NCI-H1930 (cell line): ENCODE data around the gene E2F6.
"Not testable (repeated sequence)": the region's sequence is repeated elsewhere in the genome, so short reads cannot be mapped to it uniquely, and the experiment has no call there.

ENCODE experiments used
- DNase-seq, 2 experiments: peaks; one replicate each; lab custom pipeline; 2025; lab: John Stamatoyannopoulos, UW

E2F6 gene

DNA sequence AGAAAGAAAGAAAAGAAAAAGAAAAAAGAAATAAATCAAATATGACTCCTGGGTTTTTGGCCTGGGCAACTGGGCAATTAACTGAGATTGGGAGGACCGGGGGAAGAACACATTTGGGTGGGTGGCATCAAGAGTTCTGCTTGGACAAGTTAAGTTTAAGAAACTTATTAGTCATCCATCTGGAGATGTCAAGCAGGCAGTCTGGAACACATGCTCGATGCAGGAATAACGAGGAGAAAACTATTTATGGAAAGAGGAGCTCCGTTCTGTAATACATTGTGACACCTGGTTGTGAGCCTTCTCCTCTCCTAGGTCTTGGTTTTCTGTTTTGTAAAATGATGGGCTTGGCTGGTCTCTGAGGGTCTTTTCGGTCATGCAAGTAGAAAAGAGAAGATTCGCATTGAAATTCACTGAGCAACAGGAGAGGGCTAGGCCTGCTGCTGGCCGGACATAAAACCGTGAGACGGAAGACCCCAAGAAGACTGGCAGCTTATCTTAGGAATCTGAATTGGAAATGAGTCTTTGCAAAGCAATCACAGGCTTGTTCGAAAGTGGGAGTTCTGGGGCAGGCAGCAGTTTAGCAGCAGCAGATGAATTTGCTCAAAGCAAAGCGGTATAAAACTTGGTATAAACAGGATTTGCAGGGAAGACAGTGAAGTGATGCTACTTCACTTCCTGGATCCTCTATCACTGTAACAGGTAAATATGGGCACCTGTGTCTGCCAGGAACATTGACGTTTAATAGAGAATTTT, 51.4 kb downstream of the E2F6 start:
- no peak for DNase-seq

DNA sequence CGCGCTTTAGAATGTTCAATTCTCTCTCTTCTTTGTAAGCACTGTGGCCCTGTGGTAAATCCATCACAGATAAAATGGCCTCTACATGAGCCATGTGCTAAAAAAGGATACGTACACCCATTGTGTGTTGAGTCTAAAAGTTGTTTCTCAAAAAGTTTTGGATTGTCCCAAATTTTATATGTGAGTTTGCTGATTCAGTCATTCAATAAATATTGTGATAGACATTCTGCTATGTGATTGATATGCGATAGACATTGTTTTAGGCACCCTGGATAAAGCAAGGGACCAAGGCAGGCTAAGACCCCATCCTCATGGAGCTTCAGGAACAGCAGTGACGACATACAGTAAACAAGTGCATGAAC, 53.5 kb downstream of the E2F6 start:
- DNase-seq = no peak

DNA sequence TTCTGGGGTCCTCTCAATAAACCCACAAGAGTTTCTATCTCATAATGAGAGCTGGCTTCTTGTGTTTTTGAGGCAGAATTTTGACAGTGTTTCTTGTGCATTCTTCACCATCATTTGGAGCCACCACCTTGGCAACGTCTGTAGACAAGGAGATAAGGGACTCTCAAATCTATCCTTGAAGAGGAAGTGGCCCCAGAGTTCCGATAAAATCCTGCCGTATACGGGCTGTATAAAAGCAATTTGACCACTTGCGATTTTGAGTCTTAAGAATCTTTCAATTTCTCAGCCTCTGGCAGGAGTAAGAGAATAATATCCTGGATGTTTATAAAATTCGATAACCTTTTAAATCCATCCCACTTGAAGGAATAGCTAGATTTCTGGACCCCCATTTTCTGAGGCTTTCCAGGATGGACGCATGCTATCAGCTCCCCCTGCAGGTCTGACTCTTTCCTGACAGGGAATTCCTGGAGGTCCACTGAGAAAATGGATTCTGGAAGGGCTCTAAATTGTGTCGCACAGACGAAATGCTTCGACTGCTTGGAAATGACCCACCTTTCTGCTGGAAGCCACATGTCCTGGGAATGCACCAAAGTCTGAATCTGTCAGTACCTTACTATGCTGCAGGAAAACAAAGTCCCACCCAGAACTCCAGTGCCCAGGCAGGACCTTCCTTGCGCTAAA, 54.1 kb downstream of the E2F6 start:
- DNase-seq = peak in 1 of 2 experiments; percentile 24

DNA sequence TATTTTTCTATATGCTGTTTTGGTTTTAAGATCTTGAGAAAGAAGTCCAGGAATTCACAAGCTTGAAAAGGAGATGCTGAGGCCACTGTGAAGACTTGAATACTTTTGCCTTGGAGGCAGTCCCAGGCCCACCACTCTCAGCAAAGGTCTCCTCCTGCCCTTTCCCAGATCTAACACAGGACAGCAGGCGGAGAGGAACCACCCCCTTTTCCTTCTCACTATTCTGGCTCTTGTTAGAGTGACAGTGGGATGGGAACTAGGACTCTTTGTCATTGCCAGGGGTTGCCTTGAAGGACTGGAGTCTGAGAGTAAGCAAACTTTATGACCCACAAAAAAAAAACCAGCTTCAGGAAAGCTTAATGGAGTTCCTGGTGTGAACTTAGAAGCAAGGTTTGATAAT, 54.7 kb downstream of the E2F6 start:
- no peak for DNase-seq

DNA sequence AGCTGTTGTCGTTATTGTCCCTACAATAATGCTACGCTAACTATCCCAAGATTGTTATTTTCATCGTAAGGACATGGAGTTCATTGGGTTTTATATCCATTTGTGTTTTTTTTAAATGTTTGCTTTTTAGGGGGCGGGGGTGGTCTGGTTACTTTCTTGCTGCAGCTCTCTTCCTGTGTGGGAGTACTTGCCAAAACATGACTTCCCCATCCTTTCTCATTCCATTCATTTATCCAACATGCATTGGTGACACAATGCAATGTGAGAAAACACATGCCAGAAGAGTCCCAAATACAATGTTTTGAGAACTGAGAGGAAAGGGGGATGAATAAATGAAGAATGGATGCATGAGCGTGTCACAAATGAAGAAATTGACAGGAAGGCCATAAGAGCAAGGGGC, 55.9 kb downstream of the E2F6 start:
- no peak for DNase-seq

DNA sequence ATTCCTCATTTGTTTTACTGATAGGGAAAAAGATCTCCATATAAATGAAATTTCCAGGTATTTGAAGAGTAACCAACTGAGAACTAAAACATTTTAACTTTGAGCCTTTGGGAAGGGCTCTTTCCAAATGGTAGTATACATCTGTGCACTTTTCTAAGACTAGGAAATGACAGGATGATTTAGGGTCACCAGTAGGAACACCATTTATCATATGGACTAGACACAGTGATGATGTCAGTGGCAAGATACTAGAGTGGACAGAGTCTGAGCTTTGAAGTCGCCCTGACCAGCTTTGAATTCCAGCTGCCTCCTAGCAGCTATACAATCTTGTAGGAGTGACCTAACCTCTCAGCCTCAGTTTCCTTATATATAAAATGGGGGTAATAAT, 56.4 kb downstream of the E2F6 start:
- no peak for DNase-seq

DNA sequence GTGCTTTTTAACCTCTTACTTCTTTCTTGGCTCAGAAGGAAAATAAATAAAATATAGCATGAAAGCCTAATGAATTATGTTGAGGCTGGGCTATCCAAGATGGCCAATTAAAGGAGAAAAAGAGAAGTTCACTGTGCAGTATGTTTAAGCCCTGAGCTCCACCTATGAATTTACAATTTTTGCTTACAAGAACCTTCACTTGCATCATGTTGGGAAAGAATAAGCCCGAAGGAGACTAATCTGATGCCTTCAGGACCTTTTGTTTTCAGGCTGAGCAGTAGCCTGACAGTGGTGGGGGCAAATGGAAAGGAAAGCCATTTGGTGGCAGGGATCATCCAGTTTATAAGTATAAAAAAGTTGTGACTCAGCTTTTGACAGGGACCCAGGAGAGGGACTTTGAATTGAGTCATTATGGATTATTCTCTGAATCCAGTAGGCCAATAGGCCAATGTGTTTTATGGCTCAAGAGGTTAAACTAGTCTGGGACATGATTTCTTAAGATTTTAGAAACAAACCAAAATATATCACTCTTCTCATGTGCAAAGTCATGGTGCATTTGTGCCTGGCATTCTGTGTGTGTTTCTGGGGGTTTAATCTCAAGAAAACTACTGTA, 56.9 kb downstream of the E2F6 start:
- DNase-seq = no peak

DNA sequence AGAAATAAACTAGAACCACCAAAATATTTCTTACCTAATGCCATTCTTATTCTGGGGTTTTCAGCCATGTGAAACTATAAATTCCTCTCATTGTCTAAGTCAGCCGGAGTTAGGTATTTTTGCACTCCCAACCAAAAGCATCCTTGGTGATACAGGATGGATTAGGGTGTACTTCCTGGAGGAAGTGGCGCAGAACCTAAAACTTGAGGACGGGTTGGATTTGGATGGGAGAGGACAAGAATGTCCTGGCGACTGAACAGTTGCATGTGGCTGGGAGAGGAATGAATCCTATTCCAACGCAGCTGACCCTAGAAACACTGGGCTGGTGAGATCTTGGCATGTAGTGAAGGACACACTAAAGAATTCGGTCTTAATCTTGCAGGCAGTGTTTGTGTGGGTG, 58.5 kb downstream of the E2F6 start:
- DNase-seq = no peak

DNA sequence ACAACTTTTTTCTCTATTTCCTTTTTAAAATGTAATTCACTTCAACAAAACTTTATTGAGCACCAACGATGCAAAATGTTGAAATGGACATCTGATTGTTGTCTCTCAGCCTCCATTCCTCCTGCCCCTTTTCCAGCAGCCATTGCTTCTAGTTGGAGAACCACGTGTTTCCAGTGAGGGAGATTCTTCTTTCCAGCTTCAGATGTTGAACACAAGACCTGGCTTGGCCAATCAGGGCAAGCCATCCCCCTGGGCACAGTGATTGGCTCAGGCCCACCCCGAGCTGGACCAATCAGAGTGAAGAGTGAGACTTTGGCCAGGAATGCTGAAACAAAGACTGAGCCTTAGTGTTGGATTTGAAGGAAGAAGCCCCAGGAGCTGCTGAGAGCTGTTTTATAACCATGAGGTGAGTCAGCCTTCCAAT, 59.0 kb downstream of the E2F6 start:
- DNase-seq = no peak

DNA sequence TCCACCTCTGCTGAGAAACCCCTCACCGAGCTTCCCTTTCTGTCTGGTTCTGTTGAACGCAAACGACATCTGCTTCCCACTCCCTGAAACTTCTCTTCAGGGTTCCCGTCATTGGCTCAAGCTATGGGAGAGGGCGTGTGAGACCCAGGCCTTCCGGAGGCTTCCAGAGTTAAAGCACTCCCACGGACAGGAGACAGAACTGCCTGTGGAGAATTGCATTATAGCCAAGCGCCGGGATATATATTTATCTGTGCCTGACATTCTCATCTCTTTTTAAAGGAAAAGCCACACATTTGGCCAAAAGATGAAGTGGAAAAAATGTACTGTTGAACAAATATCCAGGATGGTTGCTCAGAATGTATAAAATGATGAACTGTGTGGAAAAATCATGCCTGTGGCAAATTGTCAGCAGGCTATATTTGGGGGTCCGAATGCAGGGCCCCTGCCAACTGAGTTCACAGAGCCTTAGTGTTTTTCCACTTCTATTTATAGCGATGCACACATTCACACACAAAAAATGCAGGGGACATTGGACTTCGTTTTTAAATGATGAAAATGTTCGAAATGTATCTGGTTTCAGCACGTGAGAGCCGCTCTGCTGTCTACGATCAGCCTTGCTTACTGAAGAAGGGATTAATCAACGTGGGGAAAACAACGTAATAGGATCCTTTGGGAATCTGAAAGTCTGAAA, 59.5 kb downstream of the E2F6 start:
- DNase-seq = no peak

DNA sequence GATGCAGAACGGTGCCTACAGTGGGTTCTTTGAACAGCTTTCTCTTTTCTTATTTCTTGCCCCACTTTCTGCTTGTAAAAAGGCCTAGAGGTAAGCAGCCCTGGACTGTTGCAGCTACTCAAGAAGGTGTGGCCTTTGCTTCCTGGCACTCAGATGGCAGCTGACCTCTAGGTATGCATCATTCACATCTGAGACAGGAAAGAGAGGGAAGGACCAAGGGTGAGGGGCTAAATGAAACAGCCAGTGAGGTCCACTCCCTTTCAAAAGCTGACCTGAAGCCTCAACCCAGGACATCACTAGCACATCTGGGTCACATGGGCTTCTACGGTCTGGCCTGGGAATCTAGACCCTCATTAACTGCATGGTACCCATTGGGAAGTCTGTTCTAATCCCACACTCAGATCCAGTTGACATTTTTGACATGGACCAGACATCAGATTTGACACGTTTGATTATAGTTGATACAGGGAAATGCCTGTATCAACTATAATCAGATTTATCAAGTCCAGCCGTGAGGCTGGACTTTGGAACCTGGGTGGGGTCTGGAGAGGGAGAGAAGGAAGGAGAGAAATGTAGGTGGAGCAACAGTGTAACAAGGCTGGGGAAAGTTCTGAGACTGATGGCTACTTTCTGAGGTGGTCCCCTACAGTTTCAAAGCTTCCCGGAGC, 60.2 kb downstream of the E2F6 start:
- DNase-seq = no peak

DNA sequence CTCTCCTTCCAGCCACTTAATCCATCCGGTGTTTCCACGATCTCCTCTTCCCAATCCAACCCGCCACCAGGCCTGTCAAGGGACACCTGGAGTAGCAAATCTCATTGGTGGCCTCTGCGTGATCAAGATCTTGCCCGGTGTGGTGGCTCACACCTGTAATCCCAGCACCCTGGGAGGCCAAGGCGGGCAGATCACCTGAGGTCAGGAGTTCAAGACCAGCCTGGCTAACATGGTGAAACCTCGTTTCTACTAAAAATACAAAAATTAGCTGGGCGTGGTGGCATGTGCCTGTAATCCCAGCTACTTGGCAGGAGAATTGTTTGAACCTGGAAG, 60.9 kb downstream of the E2F6 start:
- not testable (repeated sequence) for DNase-seq

DNA sequence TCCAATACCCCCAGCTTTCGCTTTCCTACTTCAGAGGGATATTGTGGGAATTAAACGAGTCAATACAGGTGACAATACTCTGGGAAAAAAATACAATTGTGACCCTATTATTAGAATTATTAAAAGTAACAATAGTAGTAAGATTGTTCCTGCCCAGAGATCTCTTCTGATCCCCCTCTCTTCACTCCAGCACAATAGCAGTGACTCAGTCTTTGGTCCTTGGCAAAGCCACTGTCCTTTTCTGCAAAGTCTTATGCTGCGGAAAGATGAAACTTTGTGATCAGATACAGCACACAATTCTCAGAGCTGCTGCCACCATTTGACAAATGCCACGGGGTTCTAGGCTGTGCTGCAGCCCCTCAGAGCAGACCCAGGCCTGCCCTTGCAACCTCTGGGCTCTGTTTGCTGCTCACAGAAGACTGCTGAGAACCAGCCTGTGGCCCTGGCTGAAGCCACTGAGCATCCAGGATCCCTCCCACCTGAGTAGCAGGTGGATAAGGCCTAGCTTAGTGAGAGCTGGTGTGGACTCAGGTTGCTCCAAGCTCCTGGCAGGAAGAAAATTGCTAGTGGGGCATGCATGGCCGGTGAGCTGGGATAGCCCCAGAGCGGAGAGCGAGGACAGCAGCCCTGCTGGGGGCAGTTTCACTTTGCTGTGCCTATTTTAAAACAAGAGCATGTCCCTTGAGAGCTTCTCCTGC, 61.4 kb downstream of the E2F6 start:
- DNase-seq = no peak

DNA sequence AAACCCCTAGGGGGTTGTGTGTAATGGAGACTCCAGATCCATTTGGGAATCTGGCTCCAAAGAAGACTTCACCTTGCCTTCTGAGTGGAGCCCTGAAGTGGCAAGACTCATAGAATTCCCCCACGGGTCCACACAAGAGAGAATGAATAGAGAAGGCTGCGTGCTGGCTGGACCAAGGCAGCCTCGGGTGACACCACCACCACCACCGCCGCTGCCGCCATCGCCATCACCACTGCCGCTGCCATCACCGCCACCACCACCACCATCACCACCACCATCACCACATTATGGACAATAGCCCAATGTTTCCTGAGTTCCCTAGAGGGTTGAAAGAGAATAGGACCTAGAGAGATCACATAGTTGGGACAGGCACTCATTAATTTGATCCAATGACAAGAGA, 63.5 kb downstream of the E2F6 start:
- DNase-seq = no peak

DNA sequence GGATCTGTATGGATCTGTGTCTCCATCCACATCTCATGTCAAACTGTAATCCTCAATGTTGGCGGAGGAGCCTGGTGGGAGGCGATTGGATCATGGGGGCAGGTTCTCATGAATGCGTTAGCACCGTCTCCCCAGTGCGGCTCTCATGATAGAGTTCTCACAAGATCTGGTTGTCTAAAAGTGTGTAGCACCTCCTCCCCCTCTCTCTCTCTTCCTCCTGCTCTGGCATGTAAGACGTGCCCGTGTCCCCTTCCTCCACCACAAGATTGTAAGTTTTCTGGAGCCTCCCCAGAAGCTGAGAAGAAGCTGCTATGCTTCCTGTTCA, 66.6 kb downstream of the E2F6 start:
- no peak for DNase-seq

DNA sequence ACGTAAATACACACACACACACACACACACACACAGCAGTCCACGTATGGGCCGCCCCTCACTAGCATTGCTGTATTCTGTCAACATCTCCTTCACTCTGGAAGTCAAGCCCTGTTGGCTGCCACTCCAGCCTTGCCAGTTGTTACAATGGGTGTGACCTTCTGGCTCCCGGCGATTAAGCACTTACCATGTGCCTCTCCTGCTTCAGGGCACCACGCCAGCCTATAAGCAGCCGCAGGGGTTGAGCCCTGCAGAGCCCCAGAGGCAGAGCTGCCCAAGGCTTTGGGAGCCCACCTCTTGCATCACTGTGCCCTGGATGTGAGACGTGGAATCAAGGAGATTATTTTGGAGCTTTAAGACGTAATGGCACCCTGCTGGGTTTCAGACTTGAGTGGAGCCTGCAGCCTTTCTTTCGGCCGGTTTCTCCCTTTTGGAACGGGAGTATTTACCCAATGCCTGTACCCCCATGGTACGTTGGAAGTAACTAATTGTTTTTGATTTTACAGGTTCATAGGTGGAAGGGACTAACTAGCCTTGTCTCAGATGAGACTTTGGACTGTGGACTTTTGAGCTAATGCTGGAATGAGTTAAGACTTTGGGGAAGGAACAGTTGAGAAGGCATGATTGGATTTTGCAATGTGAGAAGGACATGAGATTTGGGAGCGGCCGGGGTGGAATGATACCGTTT, 67.1 kb downstream of the E2F6 start:
- no peak for DNase-seq

DNA sequence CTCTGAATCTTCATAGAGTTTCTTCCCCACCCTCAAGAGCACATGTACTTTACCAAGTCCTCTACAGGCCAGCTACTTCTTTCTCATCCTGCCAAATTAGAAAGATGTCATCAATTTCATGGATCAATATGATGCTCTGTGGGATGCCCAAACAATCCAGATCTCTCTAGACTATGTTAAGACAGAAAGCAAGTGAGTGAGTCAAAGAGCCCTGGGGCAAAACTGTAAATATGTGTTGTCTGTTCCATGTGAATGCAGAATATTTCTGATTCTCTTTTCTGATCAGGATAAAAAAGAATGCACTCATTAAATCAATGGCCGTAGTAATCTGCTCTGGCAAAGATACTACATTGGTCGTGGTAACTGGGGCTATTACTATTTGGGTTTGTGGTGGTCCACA, 68.4 kb downstream of the E2F6 start:
- no peak for DNase-seq

DNA sequence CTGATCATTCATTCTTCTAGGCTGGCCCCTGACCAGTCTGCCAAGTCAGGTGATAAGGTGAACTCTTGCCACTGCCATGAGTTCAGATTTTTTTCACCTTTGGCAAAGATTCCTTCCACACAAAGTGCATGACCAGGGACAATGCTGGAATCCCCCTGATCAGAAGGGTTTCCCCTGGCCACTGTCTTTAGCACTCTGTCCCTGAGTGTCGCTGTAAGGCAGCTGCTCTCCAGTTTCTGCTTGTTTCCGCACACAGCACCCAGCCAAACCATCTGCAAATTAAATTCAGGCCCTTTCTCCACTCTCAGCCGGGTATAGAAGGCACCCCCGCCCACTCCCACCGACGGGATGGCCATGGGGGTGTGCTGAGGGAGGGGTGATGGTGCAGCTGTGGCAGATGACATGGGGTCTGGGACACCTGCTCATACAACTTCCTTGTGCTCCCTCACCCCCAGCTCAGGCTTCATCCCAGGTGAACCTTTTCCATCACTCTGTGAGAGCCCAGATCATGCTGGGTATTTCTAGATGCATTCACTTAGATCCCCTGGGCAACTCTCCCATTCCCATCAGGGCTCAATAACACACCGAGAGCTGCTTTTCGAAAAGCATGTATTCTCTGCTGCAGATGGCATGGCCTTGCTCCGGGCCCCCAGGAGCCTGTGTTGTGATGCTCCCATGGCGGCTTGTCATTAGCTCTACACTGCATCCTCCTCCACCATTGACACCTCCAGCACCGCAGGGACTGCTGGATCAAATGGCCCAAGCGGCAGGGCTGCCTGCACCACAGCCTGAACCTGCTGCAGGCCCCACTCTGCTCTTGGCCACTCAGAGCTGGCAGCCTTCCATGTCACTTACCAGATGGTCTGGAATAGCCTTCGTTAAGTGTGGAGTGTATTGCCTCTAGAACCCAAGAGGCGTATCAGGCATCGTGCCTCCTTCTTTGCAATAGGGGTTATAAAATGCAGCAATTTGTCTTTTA, 69.2 kb downstream of the E2F6 start:
- no peak for DNase-seq

DNA sequence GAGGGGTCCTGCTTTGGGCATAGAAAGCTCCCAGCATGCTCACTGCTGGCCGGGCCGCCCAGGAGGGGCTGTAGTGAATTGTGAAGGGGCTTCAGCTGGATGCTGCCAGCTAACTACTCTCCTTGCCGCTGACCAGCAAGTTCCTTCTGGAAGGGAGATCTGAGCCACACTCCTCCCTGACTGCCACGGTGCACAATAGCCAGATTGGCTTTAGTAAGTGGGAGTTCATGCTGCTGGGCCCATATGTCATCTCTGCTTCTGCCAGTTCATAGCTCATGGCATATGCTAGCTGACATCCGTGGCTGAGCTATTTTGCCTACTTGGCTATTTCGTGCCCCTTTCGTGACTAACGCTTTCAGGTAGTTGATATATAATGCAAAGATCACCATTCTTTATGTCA, 69.9 kb downstream of the E2F6 start:
- DNase-seq = no peak

DNA sequence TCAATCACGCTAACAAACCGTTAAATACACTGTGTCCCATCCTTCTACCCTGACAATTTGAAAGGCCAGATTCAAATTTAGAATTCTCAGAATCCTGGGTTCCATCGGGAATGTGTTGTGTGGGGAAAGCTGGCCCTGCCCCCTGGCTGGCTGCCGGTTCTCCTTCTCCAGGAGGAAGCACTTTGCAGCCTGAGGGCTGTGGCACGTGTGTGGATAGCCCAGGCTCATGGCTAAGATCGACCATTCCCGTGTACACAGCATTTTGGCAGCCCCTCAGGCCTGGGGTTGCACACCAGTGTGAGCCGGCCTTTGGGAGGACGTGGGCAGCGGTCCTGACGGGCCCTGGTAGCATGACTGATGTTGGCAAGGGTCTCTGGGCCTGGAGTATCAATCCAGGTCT, 70.6 kb downstream of the E2F6 start:
- DNase-seq = no peak
